NCI-H1092 treated with DMSO at 0.1 percent for 48 hours (cell line): ENCODE results near the gene SMARCA1.

Source experiments
- DNase-seq: peaks from one replicate; lab custom pipeline; 2025; lab: John Stamatoyannopoulos, UW

Gene SMARCA1

GRCh38 chrX:129452523-129452922 lies 70.8 kb downstream of the SMARCA1 start:
- no peak for DNase-seq

DNA sequence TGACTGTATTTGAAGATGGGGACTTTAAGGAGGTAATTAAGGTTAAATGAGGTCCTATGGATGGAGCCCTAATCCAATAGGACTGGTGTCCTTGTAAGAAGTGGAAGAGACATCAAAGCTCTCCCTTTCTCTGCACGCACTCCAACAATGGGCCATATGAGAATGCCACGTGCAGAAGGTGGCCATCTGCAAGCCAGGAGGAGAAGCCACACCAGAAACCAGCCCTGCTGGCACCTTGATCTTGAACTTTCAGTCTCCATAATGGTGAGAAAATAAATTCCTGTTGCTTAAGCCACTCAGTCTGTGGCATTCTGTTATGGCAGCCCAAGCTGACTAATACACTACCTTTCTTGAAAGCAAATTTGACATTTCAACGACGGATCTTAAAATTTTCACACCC lies 73.2 kb downstream of the SMARCA1 start:
- DNase-seq: no peak

- DNase-seq: no peak
Measured at GRCh38 chrX:129449148-129449547, 74.1 kb downstream of the SMARCA1 start.

GRCh38 chrX:129445436-129445835 lies 77.9 kb downstream of the SMARCA1 start:
- DNase-seq: no peak

- DNase-seq: no peak
Measured at GRCh38 chrX:129433945-129434344, 89.3 kb downstream of the SMARCA1 start.

DNA sequence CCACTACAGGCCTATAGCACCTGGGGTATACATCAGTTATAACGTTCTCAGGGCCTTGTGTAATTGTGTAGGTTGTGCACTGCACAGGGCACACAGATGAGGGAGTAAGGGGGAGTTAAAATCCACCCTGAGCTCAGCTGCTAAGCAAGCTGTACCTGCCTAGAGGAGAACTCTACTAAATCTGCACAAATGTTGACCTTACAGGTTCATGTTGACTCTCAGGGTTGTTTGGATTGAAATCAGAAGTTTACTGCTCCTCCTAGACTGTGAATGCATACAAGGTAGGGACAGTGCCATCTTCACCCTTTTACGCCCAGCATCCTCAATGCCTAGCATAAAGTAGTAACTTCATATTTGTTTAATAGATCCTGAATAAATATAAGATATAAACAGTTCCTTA lies 89.8 kb downstream of the SMARCA1 start:
- DNase-seq: no peak

DNA sequence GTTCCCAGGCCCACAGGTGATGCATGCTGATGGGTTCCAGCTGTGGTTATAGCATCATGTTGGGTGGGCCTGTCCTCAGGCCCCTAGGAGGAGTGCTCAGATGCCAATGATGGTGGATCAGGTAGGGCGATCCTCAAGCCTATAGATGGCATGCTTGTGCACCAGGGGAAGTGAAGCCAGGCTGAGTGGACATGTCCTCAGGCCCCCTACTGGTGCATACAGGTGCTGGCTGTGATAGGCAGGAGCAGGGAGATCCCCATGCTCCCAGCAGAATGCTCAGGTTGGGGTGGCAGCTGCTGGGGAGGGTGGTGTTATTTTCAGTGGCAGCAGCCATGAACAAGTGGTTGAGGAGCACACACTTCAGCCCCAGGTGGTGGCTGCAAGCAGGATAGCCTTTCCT lies 96.0 kb downstream of the SMARCA1 start:
- DNase-seq: no peak

GRCh38 chrX:129423191-129423590 lies 100.1 kb downstream of the SMARCA1 start:
- DNase-seq: no peak

DNA sequence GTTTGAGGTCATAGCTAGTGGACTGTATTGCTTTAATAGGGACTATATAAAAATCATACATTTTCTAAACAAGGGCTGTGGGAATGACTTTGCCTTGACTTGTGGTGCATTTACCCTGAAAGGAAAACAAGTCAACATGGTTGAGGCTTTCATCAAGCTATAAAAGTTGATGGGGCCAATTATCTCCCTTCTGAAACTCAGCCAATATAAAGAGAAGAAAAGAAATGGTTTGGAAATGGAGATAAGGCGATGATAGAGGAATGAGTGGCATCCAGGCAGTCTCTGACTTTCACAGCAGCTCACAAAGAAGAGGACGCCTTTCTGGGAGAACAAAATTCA lies 118.7 kb downstream of the SMARCA1 start:
- DNase-seq: no peak

DNA sequence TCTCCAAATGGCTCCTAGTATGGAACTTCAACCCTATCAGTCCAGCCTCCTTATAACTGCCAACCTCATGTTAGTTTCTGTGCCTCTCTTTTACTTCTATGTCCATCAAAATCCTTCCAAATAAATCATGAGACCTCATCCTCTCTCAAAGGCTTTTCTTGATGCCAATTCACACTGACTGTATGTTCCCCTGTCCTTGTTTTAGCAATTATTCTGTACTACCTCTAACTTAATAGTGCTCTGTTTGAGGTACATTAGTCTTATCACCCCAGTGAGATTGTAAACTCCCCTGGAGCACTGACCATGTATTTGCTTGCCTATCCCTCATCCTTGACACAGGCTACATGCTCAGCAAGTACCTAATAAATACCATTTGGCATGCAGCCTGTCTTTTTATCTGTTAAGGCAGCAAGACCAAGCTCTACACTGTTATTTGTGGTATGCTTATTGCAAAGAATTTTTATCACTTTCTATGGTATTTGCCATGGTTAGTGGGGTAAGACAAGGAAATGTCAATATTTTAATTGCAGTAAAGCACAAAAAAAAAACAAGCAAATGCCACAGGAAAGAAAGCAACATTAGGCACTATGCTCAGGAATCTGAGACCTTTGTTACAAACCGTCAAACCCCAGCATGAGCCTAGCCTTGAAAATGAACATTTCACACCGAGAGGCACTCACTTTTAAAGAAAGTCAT lies 119.2 kb downstream of the SMARCA1 start:
- DNase-seq: no peak
